ENCODE data around the gene DCBLD1.
A peak's percentile ranks its signal among the peaks of the same experiment; 100 is the strongest.
"Not testable (repeated sequence)": the region's sequence is repeated elsewhere in the genome, so short reads cannot be mapped to it uniquely, and the experiment has no call there.

The DCBLD1 gene

GRCh38 chr6:117513778-117514365, 31.4 kb downstream of the DCBLD1 start:
- Histone ChIP-seq H3K36me3 (ENCODE audit: control insufficient read depth, insufficient read depth, low read length, severe bottlenecking) (no peaks in the 10 kb centered on the region), H3K4me1 (ENCODE audit: control insufficient read depth, insufficient read depth, low read length) (no peaks in the 10 kb centered on the region), H3K27me3 (replicated peaks; ENCODE audit: control insufficient read depth, insufficient read depth, low read length) (no peaks in the 10 kb centered on the region), H3K9me3 (ENCODE audit: control insufficient read depth, low read length) (no peaks in the 10 kb centered on the region), H3K4me3 (ENCODE audit: low read length) (no peak overlapping the region), H3K9ac (ENCODE audit: low read length) (no peak overlapping the region)
- DNase-seq (ENCODE audit: low read depth) = no peak

- DNase-seq (ENCODE audit: low read depth) = no peak
- Histone ChIP-seq H3K4me1 (ENCODE audit: control insufficient read depth, insufficient read depth, low read length) (no peaks in the 10 kb centered on the region), H3K36me3 (ENCODE audit: control insufficient read depth, insufficient read depth, low read length, severe bottlenecking) (no peaks in the 10 kb centered on the region)
These were observed 32.2 kb downstream of the DCBLD1 start for GRCh38 chr6:117514655-117515054.

GRCh38 chr6:117515326-117515725, 32.9 kb downstream of the DCBLD1 start:
- DNase-seq (ENCODE audit: low read depth) = no peak
- H3K36me3 ChIP-seq (ENCODE audit: control insufficient read depth, insufficient read depth, low read length, severe bottlenecking) = no peaks in the 10 kb centered on the region
- H3K9ac ChIP-seq (ENCODE audit: low read length) = no peak overlapping the region
- no peaks in the 10 kb centered on the region for H3K4me1 ChIP-seq (ENCODE audit: control insufficient read depth, insufficient read depth, low read length)
- H3K4me3 ChIP-seq (ENCODE audit: low read length) = no peak overlapping the region
- no peaks in the 10 kb centered on the region for H3K27me3 ChIP-seq (replicated peaks; ENCODE audit: control insufficient read depth, insufficient read depth, low read length)
- H3K9me3 ChIP-seq (ENCODE audit: control insufficient read depth, low read length) = no peaks in the 10 kb centered on the region

More at GRCh38 chr6:117514655-117515054, 32.2 kb downstream of the DCBLD1 start:
- Histone ChIP-seq H3K9ac (ENCODE audit: low read length) (no peak overlapping the region), H3K4me3 (ENCODE audit: low read length) (no peak overlapping the region), H3K9me3 (ENCODE audit: control insufficient read depth, low read length) (no peaks in the 10 kb centered on the region), H3K27me3 (replicated peaks; ENCODE audit: control insufficient read depth, insufficient read depth, low read length) (no peaks in the 10 kb centered on the region)

GRCh38 chr6:117517995-117518394, 35.5 kb downstream of the DCBLD1 start:
- H3K4me3 ChIP-seq (ENCODE audit: low read length); H3K9me3 ChIP-seq (ENCODE audit: control insufficient read depth, low read length); H3K9ac ChIP-seq (ENCODE audit: low read length); H3K36me3 ChIP-seq (ENCODE audit: control insufficient read depth, insufficient read depth, low read length, severe bottlenecking); H3K27me3 ChIP-seq (replicated peaks; ENCODE audit: control insufficient read depth, insufficient read depth, low read length); H3K4me1 ChIP-seq (ENCODE audit: control insufficient read depth, insufficient read depth, low read length); DNase-seq (ENCODE audit: low read depth): not testable (repeated sequence)

- no peaks in the 10 kb centered on the region for H3K9me3 ChIP-seq (ENCODE audit: control insufficient read depth, low read length)
- H3K4me3 ChIP-seq (ENCODE audit: low read length) = no peak overlapping the region
- no peaks in the 10 kb centered on the region for H3K27me3 ChIP-seq (replicated peaks; ENCODE audit: control insufficient read depth, insufficient read depth, low read length)
- H3K36me3 ChIP-seq (ENCODE audit: control insufficient read depth, insufficient read depth, low read length, severe bottlenecking) = peaks cover 3% of the 10 kb centered on the region
- H3K9ac ChIP-seq (ENCODE audit: low read length) = no peak overlapping the region
- no peak for DNase-seq (ENCODE audit: low read depth)
- no peaks in the 10 kb centered on the region for H3K4me1 ChIP-seq (ENCODE audit: control insufficient read depth, insufficient read depth, low read length)
These were observed 36.4 kb downstream of the DCBLD1 start for GRCh38 chr6:117518870-117519269.

GRCh38 chr6:117520603-117521395, 38.3 kb downstream of the DCBLD1 start:
- no peak for DNase-seq (ENCODE audit: low read depth)
- no peaks in the 10 kb centered on the region for H3K9me3 ChIP-seq (ENCODE audit: control insufficient read depth, low read length)
- peaks cover 7% of the 10 kb centered on the region for H3K36me3 ChIP-seq (ENCODE audit: control insufficient read depth, insufficient read depth, low read length, severe bottlenecking)
- H3K4me1 ChIP-seq (ENCODE audit: control insufficient read depth, insufficient read depth, low read length) = no peaks in the 10 kb centered on the region
- no peaks in the 10 kb centered on the region for H3K27me3 ChIP-seq (replicated peaks; ENCODE audit: control insufficient read depth, insufficient read depth, low read length)
- no peak overlapping the region for H3K4me3 ChIP-seq (ENCODE audit: low read length)
- H3K9ac ChIP-seq (ENCODE audit: low read length) = no peak overlapping the region

- H3K9ac ChIP-seq (ENCODE audit: low read length) = no peak overlapping the region
- H3K9me3 ChIP-seq (ENCODE audit: control insufficient read depth, low read length) = no peaks in the 10 kb centered on the region
- H3K4me1 ChIP-seq (ENCODE audit: control insufficient read depth, insufficient read depth, low read length) = no peaks in the 10 kb centered on the region
- H3K27me3 ChIP-seq (replicated peaks; ENCODE audit: control insufficient read depth, insufficient read depth, low read length) = no peaks in the 10 kb centered on the region
- peak; percentile 38 for DNase-seq (ENCODE audit: low read depth)
- peaks cover 9% of the 10 kb centered on the region for H3K36me3 ChIP-seq (ENCODE audit: control insufficient read depth, insufficient read depth, low read length, severe bottlenecking)
- H3K4me3 ChIP-seq (ENCODE audit: low read length) = no peak overlapping the region
These were observed 39.5 kb downstream of the DCBLD1 start for GRCh38 chr6:117521791-117522502.

GRCh38 chr6:117525607-117526006, 43.1 kb downstream of the DCBLD1 start:
- Histone ChIP-seq H3K4me1 (ENCODE audit: control insufficient read depth, insufficient read depth, low read length) (peaks cover 7% of the 10 kb centered on the region), H3K9me3 (ENCODE audit: control insufficient read depth, low read length) (no peaks in the 10 kb centered on the region), H3K9ac (ENCODE audit: low read length) (no peak overlapping the region), H3K36me3 (ENCODE audit: control insufficient read depth, insufficient read depth, low read length, severe bottlenecking) (peaks cover 9% of the 10 kb centered on the region), H3K4me3 (ENCODE audit: low read length) (no peak overlapping the region), H3K27me3 (replicated peaks; ENCODE audit: control insufficient read depth, insufficient read depth, low read length) (no peaks in the 10 kb centered on the region)
- DNase-seq (ENCODE audit: low read depth) = no peak

GRCh38 chr6:117530467-117531242, 48.2 kb downstream of the DCBLD1 start:
- Histone ChIP-seq H3K4me1 (ENCODE audit: control insufficient read depth, insufficient read depth, low read length) (peaks cover 22% of the 10 kb centered on the region), H3K4me3 (ENCODE audit: low read length) (peak overlapping the region; percentile 59), H3K27me3 (replicated peaks; ENCODE audit: control insufficient read depth, insufficient read depth, low read length) (no peaks in the 10 kb centered on the region), H3K36me3 (ENCODE audit: control insufficient read depth, insufficient read depth, low read length, severe bottlenecking) (peaks cover 11% of the 10 kb centered on the region), H3K9me3 (ENCODE audit: control insufficient read depth, low read length) (no peaks in the 10 kb centered on the region), H3K9ac (ENCODE audit: low read length) (peak overlapping the region; percentile 55)
- peak; percentile 82 for DNase-seq (ENCODE audit: low read depth)

GRCh38 chr6:117531346-117531745, 48.9 kb downstream of the DCBLD1 start:
- peak overlapping the region; percentile 55 for H3K9ac ChIP-seq (ENCODE audit: low read length)
- H3K4me1 ChIP-seq (ENCODE audit: control insufficient read depth, insufficient read depth, low read length) = peaks cover 22% of the 10 kb centered on the region
- H3K36me3 ChIP-seq (ENCODE audit: control insufficient read depth, insufficient read depth, low read length, severe bottlenecking) = peaks cover 8% of the 10 kb centered on the region
- no peaks in the 10 kb centered on the region for H3K27me3 ChIP-seq (replicated peaks; ENCODE audit: control insufficient read depth, insufficient read depth, low read length)
- peak; percentile 24 for DNase-seq (ENCODE audit: low read depth)
- H3K4me3 ChIP-seq (ENCODE audit: low read length) = peak overlapping the region; percentile 59
- H3K9me3 ChIP-seq (ENCODE audit: control insufficient read depth, low read length) = no peaks in the 10 kb centered on the region

Measured in adipocyte (in vitro differentiated cells).